NB4 (cell line): ENCODE data around the gene ACTA2.

ENCODE experiments used
- DNase-seq: peaks from one replicate; pipeline ENCODE4 v3.0.0; 2010; ENCODE audit warnings: low read depth
- H3K4me3 ChIP-seq: one replicate; pipeline ENCODE4 v1.5.1; 2011; ENCODE audit warnings: mild to moderate bottlenecking, low read depth, low read length, moderate library complexity
- CTCF ChIP-seq: IDR thresholded peaks from one replicate; pipeline ENCODE4 v1.5.1; 2012; ENCODE audit warnings: low read depth, low read length
- MAX ChIP-seq: IDR thresholded peaks from 2 replicates; pipeline ENCODE4 v1.6.1; 2011; ENCODE audit warnings: low read depth, low read length
- MYC ChIP-seq: IDR thresholded peaks from 2 replicates; pipeline ENCODE4 v1.6.1; 2011; ENCODE audit warnings: low read depth, low read length
- POLR2A ChIP-seq: IDR thresholded peaks from 2 replicates; pipeline ENCODE4 v1.6.1; 2011; ENCODE audit warnings: mild to moderate bottlenecking; ENCODE audit not compliant: insufficient read length; ENCODE audit errors: extremely low read depth

ACTA2 gene

GRCh38 chr10:88913788-88914187 is 38.8 kb downstream of the ACTA2 start:
- no peak overlapping the region for H3K4me3 ChIP-seq
- no peak for DNase-seq
- TF ChIP-seq CTCF: no peak
- no peak for TF ChIP-seq MYC
- no peak for TF ChIP-seq POLR2A
- TF ChIP-seq MAX: no peak

- DNase-seq: no peak
- no peak overlapping the region for H3K4me3 ChIP-seq
These were observed 39.4 kb downstream of the ACTA2 start for GRCh38 chr10:88913127-88913526.

GRCh38 chr10:88911851-88912250 is 40.7 kb downstream of the ACTA2 start:
- no peak for TF ChIP-seq MYC
- no peak for TF ChIP-seq MAX
- DNase-seq: no peak
- H3K4me3 ChIP-seq: no peak overlapping the region

More at GRCh38 chr10:88913127-88913526, 39.4 kb downstream of the ACTA2 start:
- no peak for TF ChIP-seq MYC
- no peak for TF ChIP-seq POLR2A
- TF ChIP-seq CTCF: no peak
- no peak for TF ChIP-seq MAX

GRCh38 chr10:88911116-88911515 is 41.5 kb downstream of the ACTA2 start:
- TF ChIP-seq CTCF: no peak
- TF ChIP-seq MYC: no peak
- TF ChIP-seq POLR2A: no peak
- TF ChIP-seq MAX: no peak
- DNase-seq: no peak
- no peak overlapping the region for H3K4me3 ChIP-seq

- no peak overlapping the region for H3K4me3 ChIP-seq
- DNase-seq: no peak
- no peak for TF ChIP-seq MYC
- no peak for TF ChIP-seq MAX
- no peak for TF ChIP-seq CTCF
These were observed 44.4 kb downstream of the ACTA2 start for GRCh38 chr10:88908194-88908593.

- no peak for DNase-seq
- TF ChIP-seq CTCF (no peak), MAX (no peak), MYC (no peak), POLR2A (no peak)
These were observed 45.7 kb downstream of the ACTA2 start for GRCh38 chr10:88906921-88907320.

More at GRCh38 chr10:88906921-88907320, 45.7 kb downstream of the ACTA2 start:
- no peak overlapping the region for H3K4me3 ChIP-seq
